PC-9 (cell line): Measurements from ENCODE around the gene TXLNB. TPM values are rescaled to one million over a fixed set of nuclear protein-coding genes. Genes with fewer than 3 reads are reported as not detected.

Source experiments
- BruUV-seq: library from RNA; stranded (reverse); fragments of 400-500 nt; replicated peaks from 2 replicates; lab custom pipeline; 2021; lab: Mats Ljungman, UMichigan
- CTCF ChIA-PET: fragments of 300-600 bp; sonication (Branson Sonifier 250); formaldehyde crosslinking; loops from one replicate; lab custom pipeline; 2022; ENCODE audit warnings: antibody characterized with exemption; lab: Charles Lee
- POLR2A ChIA-PET: fragments of 300-600 bp; sonication (Branson Sonifier 250); formaldehyde crosslinking; loops from one replicate; lab custom pipeline; 2022; ENCODE audit warnings: antibody characterized with exemption; ENCODE audit not compliant: unreplicated experiment; lab: Charles Lee
- DNase-seq, 2 experiments: peaks; one replicate each; pipeline versions ENCODE4 v3.0.0 to v3.0.0-alpha.2; 2015 to 2022; ENCODE audit warnings: mixed read lengths in 1 of 2
- H2AFZ ChIP-seq: fragments of 200-600 bp; sonication (generic); 2 replicates; pipeline ENCODE4 v1.8.1; 2017; ENCODE audit warnings: antibody characterized with exemption
- H3F3A ChIP-seq: fragments of 200-600 bp; sonication (generic); 2 replicates; pipeline ENCODE4 v1.8.1; 2017; ENCODE audit warnings: antibody characterized with exemption, mild to moderate bottlenecking, low read depth; ENCODE audit not compliant: insufficient read depth
- H3K27ac ChIP-seq: fragments of 200-600 bp; sonication (generic); 2 replicates; pipeline ENCODE4 v1.6.1; 2016; ENCODE audit warnings: mixed run types
- H3K27me3 ChIP-seq: fragments of 200-600 bp; sonication (generic); 2 replicates; pipeline ENCODE4 v1.6.1; 2016; ENCODE audit warnings: low read depth, mixed run types; ENCODE audit not compliant: insufficient read depth
- H3K36me3 ChIP-seq: fragments of 200-600 bp; sonication (generic); 2 replicates; pipeline ENCODE4 v1.6.1; 2016; ENCODE audit warnings: low read depth, mixed run types
- H3K4me1 ChIP-seq: fragments of 200-600 bp; sonication (generic); replicated peaks from 2 replicates; pipeline ENCODE4 v1.6.1; 2016; ENCODE audit warnings: mixed run types; ENCODE audit not compliant: insufficient read depth
- H3K4me2 ChIP-seq: fragments of 200-600 bp; sonication (generic); 2 replicates; pipeline ENCODE4 v1.6.1; 2017; ENCODE audit warnings: mixed run types
- H3K4me3 ChIP-seq: fragments of 200-600 bp; sonication (generic); 2 replicates; pipeline ENCODE4 v1.6.1; 2016; ENCODE audit warnings: mixed run types
- H3K79me2 ChIP-seq: fragments of 200-600 bp; sonication (generic); 2 replicates; pipeline ENCODE4 v1.6.1; 2017; ENCODE audit warnings: low read depth, mixed run types
- H3K9me2 ChIP-seq: fragments of 200-600 bp; sonication (generic); 2 replicates; pipeline ENCODE4 v1.8.1; 2017; ENCODE audit warnings: mild to moderate bottlenecking; ENCODE audit not compliant: insufficient read depth
- H3K9me3 ChIP-seq: fragments of 200-600 bp; sonication (generic); 2 replicates; pipeline ENCODE4 v1.8.1; 2016; ENCODE audit warnings: low read depth; ENCODE audit not compliant: insufficient read depth
- H4K20me1 ChIP-seq: fragments of 200-600 bp; sonication (generic); 2 replicates; pipeline ENCODE4 v1.8.1; 2017; ENCODE audit not compliant: insufficient read depth
- EZH2 ChIP-seq: fragments of 200-600 bp; sonication (generic); IDR thresholded peaks from 2 replicates; pipeline ENCODE4 v1.8.0; 2017; ENCODE audit warnings: antibody characterized with exemption, low read depth
- intact Hi-C: fragments of 100-400 bp; cut with micrococcal nuclease; formaldehyde crosslinking; loops from one replicate; pipeline ENCODE4 v1.10.0; 2022; ENCODE audit not compliant: unreplicated experiment
- total RNA-seq: library from RNA; stranded (reverse); gene quantifications from 2 replicates; pipeline ENCODE4 v1.2.3, GENCODE V29; 2021
- TF ChIP-seq, protein P1 (sequence below): fragments of 200-600 bp; sonication (generic); conservative IDR thresholded peaks from 2 replicates; pipeline ENCODE4 v1.6.1; 2017; ENCODE audit warnings: mixed run types, antibody characterized with exemption, mild to moderate bottlenecking, moderate library complexity

The TXLNB gene
- total RNA-seq, 1 experiment from 2014 or later, result 0.09 TPM

DNA sequence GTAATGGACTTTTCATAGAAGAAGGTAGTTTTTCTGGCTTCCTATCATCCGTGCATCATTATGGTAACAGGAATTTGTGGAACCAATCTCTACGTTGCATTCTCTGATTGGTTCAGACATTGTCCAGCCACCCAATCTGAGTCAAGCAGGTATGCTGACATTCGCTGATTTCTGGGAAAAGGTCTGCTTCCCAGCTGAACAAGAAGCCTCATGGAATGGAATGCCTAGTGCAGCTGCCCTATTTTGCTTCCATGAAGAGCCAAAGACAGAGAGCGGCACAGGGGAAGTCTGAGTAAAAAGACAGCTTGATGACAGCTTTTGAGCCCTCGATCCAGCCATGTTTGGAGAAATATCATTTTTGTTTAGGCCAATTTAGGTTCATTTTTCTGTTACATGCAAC is 38.5 kb upstream of the TXLNB start:
- no peak for DNase-seq
- Histone ChIP-seq H3K4me2 (no peak overlapping the region), H3K27ac (no peak overlapping the region), H2AFZ (no peak overlapping the region), H3K79me2 (no peaks in the 10 kb centered on the region), H3F3A (no peaks in the 10 kb centered on the region), H3K4me3 (no peak overlapping the region), H3K4me1 (no peaks in the 10 kb centered on the region), H3K27me3 (no peaks in the 10 kb centered on the region), H3K9me2 (no peaks in the 10 kb centered on the region), H3K9me3 (no peaks in the 10 kb centered on the region), H4K20me1 (no peaks in the 10 kb centered on the region), H3K36me3 (no peaks in the 10 kb centered on the region)
- ChIA-PET POLR2A (no interaction called here), CTCF (no interaction called here)
- BruUV-seq, result no TSS peak
- TF ChIP-seq, protein P1, sequence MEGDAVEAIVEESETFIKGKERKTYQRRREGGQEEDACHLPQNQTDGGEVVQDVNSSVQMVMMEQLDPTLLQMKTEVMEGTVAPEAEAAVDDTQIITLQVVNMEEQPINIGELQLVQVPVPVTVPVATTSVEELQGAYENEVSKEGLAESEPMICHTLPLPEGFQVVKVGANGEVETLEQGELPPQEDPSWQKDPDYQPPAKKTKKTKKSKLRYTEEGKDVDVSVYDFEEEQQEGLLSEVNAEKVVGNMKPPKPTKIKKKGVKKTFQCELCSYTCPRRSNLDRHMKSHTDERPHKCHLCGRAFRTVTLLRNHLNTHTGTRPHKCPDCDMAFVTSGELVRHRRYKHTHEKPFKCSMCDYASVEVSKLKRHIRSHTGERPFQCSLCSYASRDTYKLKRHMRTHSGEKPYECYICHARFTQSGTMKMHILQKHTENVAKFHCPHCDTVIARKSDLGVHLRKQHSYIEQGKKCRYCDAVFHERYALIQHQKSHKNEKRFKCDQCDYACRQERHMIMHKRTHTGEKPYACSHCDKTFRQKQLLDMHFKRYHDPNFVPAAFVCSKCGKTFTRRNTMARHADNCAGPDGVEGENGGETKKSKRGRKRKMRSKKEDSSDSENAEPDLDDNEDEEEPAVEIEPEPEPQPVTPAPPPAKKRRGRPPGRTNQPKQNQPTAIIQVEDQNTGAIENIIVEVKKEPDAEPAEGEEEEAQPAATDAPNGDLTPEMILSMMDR, result no peak
- TF ChIP-seq EZH2, result no peak
- intact Hi-C loops, result no loop called here

DNA sequence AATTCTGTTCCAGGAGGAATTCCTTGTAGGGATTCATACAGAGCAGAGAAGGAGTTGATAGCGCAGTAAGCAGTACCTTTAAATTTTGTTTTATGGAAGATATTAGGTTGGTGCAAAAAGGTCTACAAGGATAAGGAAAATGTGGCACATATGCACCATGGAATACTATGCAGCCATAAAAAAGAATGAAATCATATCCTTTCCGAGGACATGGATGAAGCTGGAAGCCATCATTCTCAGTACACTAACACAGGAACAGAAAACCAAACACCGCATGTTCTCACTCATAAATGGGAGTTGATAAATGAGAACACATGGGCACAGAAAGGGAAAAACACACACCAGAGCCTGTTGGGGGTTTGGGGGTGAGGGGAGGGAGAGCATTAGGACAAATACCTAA is 37.4 kb upstream of the TXLNB start:
- Histone ChIP-seq H3K9me2 (no peaks in the 10 kb centered on the region), H3K4me2 (no peak overlapping the region), H3K4me3 (no peak overlapping the region), H3K27me3 (no peaks in the 10 kb centered on the region), H4K20me1 (no peaks in the 10 kb centered on the region), H3K36me3 (no peaks in the 10 kb centered on the region), H2AFZ (no peak overlapping the region), H3K4me1 (no peaks in the 10 kb centered on the region), H3F3A (no peaks in the 10 kb centered on the region), H3K79me2 (no peaks in the 10 kb centered on the region), H3K27ac (no peak overlapping the region), H3K9me3 (no peaks in the 10 kb centered on the region)
- TF ChIP-seq, protein P1, result no peak
- TF ChIP-seq EZH2, result no peak
- no TSS peak for BruUV-seq
- intact Hi-C loops, result no loop called here
- POLR2A ChIA-PET, result no interaction called here
- CTCF ChIA-PET, result no interaction called here
- no peak for DNase-seq

DNA sequence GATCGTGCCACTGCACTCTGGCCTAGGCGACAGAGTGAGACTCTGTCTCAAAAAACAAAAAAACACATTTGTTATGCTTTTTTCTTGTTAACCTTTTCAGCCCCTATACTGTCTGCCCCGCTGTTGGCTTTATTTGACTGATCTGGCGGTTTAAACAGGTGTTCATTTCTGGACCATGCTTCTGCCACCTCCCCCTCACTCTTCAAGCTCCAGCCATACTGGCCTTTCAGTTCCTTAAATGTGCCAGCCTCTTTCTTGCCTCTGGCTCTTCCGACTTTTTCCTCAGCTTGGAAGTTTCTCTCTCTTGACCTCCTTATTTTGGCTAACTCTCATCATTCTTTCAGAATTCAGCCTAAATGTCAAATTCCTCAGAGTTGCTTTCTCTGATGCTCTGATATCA is 35.2 kb upstream of the TXLNB start:
- ChIA-PET CTCF (no interaction called here), POLR2A (no interaction called here)
- Histone ChIP-seq H3K9me2 (no peaks in the 10 kb centered on the region), H3K9me3 (no peaks in the 10 kb centered on the region), H3K4me2 (no peak overlapping the region), H3K4me3 (no peak overlapping the region), H3F3A (no peaks in the 10 kb centered on the region), H3K36me3 (no peaks in the 10 kb centered on the region), H4K20me1 (no peaks in the 10 kb centered on the region), H3K4me1 (0 out of 2 replicates have a peak, but pooled peaks cover 5% of the 10 kb centered on the region), H3K79me2 (no peaks in the 10 kb centered on the region), H3K27ac (no peak overlapping the region), H2AFZ (no peak overlapping the region), H3K27me3 (no peaks in the 10 kb centered on the region)
- TF ChIP-seq, protein P1, result no peak
- TF ChIP-seq EZH2, result no peak
- intact Hi-C loops, result no loop called here
- BruUV-seq, result no TSS peak
- DNase-seq, result no peak
